Measurements from ENCODE around the gene ME3.

DNA sequence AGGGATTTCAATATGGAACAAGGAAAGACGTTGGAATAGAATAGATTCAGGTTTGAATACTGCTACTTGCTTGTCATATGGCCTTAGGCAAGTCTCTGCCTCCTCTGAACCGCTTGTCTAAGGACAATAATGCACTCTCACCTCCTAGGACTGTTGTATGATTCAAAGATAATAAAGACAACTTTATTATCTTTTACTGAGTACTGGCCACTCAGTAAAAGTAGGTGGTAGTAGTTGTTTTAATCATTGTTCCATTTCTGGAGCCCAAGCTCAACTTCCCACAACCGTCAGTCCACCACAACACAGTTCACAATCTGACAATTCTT lies 134.2 kb downstream of the ME3 start:
- no peak for TF ChIP-seq CTCF (IDR thresholded peaks at IDR 0.05)
- TF ChIP-seq POLR2A (IDR thresholded peaks at IDR 0.05) = no peak
- TF ChIP-seq EP300 (IDR thresholded peaks at IDR 0.05) = no peak
